RWPE2 (cell line): Measurements from ENCODE around the gene SYDE2.

Experiments used
- ATAC-seq: fragments of 200-7000 bp; cut with Tn5 transposase; 3 replicates; pipeline ENCODE4 v1.9.1; 2021; ENCODE audit warnings: low read depth
- DNase-seq: peaks from one replicate; pipeline ENCODE4 v3.0.0-alpha.2; 2020; ENCODE audit warnings: low spot score
- H3K27ac ChIP-seq: fragments of 450-650 bp; 2 replicates; pipeline ENCODE4 v1.5.1; 2017; ENCODE audit warnings: mild to moderate bottlenecking; ENCODE audit not compliant: poor library complexity, severe bottlenecking
- H3K27me3 ChIP-seq: fragments of 250-450 bp; sonication (Bioruptor Pico); 2 replicates; pipeline ENCODE4 v1.5.1; 2021; ENCODE audit warnings: mild to moderate bottlenecking, moderate library complexity; ENCODE audit not compliant: insufficient read depth, poor library complexity, severe bottlenecking
- H3K36me3 ChIP-seq: fragments of 250-450 bp; sonication (Bioruptor Pico); 2 replicates; pipeline ENCODE4 v1.5.1; 2020; ENCODE audit warnings: low read depth, mild to moderate bottlenecking, moderate library complexity
- H3K4me1 ChIP-seq: fragments of 250-450 bp; sonication (Bioruptor Pico); 2 replicates; pipeline ENCODE4 v1.5.1; 2021; ENCODE audit warnings: mild to moderate bottlenecking, moderate library complexity; ENCODE audit not compliant: insufficient read depth, poor library complexity, severe bottlenecking
- H3K4me3 ChIP-seq: fragments of 250-450 bp; sonication (Bioruptor Pico); 2 replicates; pipeline ENCODE4 v1.5.1; 2021; ENCODE audit warnings: mild to moderate bottlenecking, moderate library complexity; ENCODE audit not compliant: severe bottlenecking
- H3K9me3 ChIP-seq: fragments of 250-450 bp; sonication (Bioruptor Pico); 2 replicates; pipeline ENCODE4 v1.5.1; 2021; ENCODE audit warnings: mild to moderate bottlenecking, moderate library complexity; ENCODE audit not compliant: severe bottlenecking
- CTCF ChIP-seq: fragments of 450-650 bp; IDR thresholded peaks from one replicate; pipeline ENCODE4 v1.5.1; 2017; ENCODE audit warnings: mild to moderate bottlenecking, moderate library complexity; ENCODE audit not compliant: poor library complexity, severe bottlenecking

Gene SYDE2

DNA sequence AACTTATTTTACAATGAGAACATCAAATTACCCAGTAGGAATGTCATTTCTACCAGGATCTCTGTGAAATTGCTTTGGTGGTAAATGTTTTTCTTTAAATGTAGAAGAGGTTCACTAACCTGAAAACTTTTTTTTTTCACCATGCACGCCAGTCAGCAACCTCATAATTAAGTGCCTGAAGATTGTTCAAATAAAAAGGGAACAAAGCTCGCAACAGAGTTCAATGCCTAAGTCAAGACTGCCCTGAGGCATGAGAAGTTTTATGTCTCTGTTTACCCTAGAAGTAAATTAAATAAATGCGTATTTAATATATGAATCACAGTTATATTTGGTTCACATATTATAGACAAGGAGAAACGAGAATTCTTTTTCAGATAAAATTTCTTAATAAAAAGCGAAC, 13.8 kb upstream of the SYDE2 start:
- Histone ChIP-seq H3K36me3 (no peaks in the 10 kb centered on the region), H3K4me3 (no peak overlapping the region), H3K4me1 (peaks cover 12% of the 10 kb centered on the region), H3K27me3 (no peaks in the 10 kb centered on the region), H3K27ac (no peak overlapping the region), H3K9me3 (no peaks in the 10 kb centered on the region)
- DNase-seq (no peak), ATAC-seq (peak; percentile 62)
- TF ChIP-seq CTCF, result no peak

DNA sequence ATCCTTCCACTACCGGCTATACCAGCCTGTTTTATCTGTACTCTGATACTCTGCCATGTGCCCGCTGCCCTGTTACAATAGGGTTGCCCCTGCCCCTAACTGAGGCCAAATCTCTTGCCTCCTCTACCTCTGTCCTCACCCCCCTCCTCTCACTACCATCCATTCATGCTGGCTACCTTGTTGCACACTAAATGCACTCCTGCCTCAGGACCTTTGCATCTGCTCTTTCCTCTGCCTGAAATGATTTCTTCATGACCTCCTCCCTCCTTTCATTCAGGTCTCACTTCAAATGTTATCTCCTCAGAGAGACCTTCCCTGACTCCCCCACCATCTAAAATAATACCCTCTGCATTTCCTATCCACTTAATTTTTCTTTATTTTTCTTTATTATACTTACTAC, 7.7 kb upstream of the SYDE2 start:
- peaks cover 15% of the 10 kb centered on the region for H3K4me1 ChIP-seq
- H3K4me3 ChIP-seq, result no peak overlapping the region
- no peak overlapping the region for H3K27ac ChIP-seq
- DNase-seq (no peak), ATAC-seq (no peak)
- H3K27me3 ChIP-seq, result no peaks in the 10 kb centered on the region
- no peak for TF ChIP-seq CTCF
- H3K9me3 ChIP-seq, result no peaks in the 10 kb centered on the region
- H3K36me3 ChIP-seq, result no peaks in the 10 kb centered on the region

DNA sequence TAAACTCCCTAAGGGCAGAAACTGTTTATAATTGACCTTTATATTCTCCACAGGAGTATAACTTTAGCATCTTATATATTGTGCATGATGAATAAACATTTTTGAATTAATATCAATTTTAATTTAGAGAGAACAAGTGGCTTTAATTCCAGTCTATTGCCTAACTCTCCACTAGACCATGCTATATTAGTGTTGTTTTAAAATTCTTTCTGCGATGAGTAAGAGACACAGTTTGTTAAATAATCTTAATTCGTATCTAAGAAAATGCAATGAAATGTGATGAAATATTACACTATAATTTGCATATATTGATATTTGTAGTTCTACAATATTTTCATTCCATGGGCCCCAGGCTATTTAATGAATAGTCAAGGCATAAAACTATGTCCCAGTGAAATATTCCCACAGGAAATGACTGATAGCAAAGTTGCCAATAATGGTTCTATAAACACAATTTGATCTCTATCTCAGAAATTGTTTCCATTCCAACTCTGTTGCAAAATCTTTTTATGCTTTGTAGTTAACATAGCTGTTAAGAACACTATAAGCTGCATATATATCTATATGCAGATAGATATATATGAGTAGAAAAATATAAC, 2.9 kb upstream of the SYDE2 start:
- ATAC-seq (no peak), DNase-seq (no peak)
- no peak for TF ChIP-seq CTCF
- Histone ChIP-seq H3K27me3 (no peaks in the 10 kb centered on the region), H3K9me3 (no peaks in the 10 kb centered on the region), H3K4me3 (no peak overlapping the region), H3K27ac (peak overlapping the region; percentile 23), H3K4me1 (peaks cover 18% of the 10 kb centered on the region), H3K36me3 (no peaks in the 10 kb centered on the region)

- no peak for TF ChIP-seq CTCF
- ATAC-seq (no peak), DNase-seq (no peak)
- H3K27me3 ChIP-seq, result no peaks in the 10 kb centered on the region
- H3K27ac ChIP-seq, result peak overlapping the region; percentile 23
- no peak overlapping the region for H3K4me3 ChIP-seq
- H3K36me3 ChIP-seq, result no peaks in the 10 kb centered on the region
- no peaks in the 10 kb centered on the region for H3K9me3 ChIP-seq
- H3K4me1 ChIP-seq, result peaks cover 25% of the 10 kb centered on the region
Measured at GRCh38 chr1:85202864-85203255, 2.0 kb upstream of the SYDE2 start.

DNA sequence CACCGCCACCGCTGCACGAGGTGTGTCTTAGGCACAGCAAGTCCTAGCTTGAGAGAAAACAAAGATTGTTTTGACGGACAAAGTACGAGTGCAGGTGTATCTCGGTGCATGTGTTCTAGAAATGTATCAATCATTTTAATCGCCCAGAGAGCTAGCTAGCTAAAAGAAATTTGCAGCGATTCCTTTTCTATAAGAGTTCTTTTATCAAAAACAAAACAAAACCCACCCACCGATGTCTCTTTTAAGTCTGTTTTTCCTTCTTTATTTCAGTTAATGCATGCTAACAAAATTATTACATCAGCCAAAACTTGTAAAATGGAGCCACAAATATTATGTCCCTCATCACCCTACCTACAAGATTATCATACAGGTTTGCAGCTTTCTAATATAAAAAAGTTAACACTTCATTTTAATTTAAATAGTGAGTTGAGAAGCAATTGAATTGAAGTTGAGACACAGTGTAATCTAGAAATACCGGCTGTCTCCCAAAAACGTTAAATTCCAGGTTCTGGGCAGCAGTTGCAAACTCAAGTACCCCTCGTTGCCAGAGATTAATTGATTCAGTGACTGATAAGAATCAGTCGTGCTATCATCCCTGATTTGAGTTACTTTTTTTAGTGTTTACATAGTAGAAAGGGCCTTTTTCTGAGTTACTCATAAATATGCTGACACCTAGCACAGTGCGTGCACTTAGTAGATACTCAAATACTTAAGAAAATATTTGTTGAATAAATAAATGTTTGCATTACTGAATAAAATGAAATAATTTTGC, 1.5 kb upstream of the SYDE2 start:
- H3K9me3 ChIP-seq, result no peaks in the 10 kb centered on the region
- no peaks in the 10 kb centered on the region for H3K27me3 ChIP-seq
- H3K27ac ChIP-seq, result peak overlapping the region; percentile 72
- DNase-seq (no peak), ATAC-seq (0 out of 3 replicates have a peak, but pooled peaks have one; percentile 3)
- peaks cover 29% of the 10 kb centered on the region for H3K4me1 ChIP-seq
- no peaks in the 10 kb centered on the region for H3K36me3 ChIP-seq
- peak overlapping the region; percentile 87 for H3K4me3 ChIP-seq
- no peak for TF ChIP-seq CTCF
